ENCODE data around the gene BCORL1.

The BCORL1 gene

GRCh38 chrX:130014770-130015169, 32.3 kb downstream of the BCORL1 start:
- DNase-seq, result no peak

GRCh38 chrX:130015181-130015580, 32.7 kb downstream of the BCORL1 start:
- no peak for DNase-seq

- no peak for DNase-seq
These were observed 35.7 kb downstream of the BCORL1 start for GRCh38 chrX:130018143-130018542.

- no peak for DNase-seq
These were observed 38.4 kb downstream of the BCORL1 start for GRCh38 chrX:130020661-130021324.

GRCh38 chrX:130024127-130024526, 41.7 kb downstream of the BCORL1 start:
- DNase-seq, result peak; percentile 57

GRCh38 chrX:130025256-130025655, 42.8 kb downstream of the BCORL1 start:
- no peak for DNase-seq

GRCh38 chrX:130027569-130027968, 45.1 kb downstream of the BCORL1 start:
- no peak for DNase-seq

GRCh38 chrX:130028196-130028595, 45.8 kb downstream of the BCORL1 start:
- DNase-seq, result no peak

GRCh38 chrX:130030826-130031225, 48.4 kb downstream of the BCORL1 start:
- no peak for DNase-seq

GRCh38 chrX:130032552-130032951, 50.1 kb downstream of the BCORL1 start:
- no peak for DNase-seq

GRCh38 chrX:130034178-130034577, 51.7 kb downstream of the BCORL1 start:
- no peak for DNase-seq

- no peak for DNase-seq
These were observed 57.4 kb downstream of the BCORL1 start for GRCh38 chrX:130039847-130040246.

GRCh38 chrX:130047416-130047815, 65.0 kb downstream of the BCORL1 start:
- DNase-seq, result no peak

GRCh38 chrX:130048686-130049222, 66.3 kb downstream of the BCORL1 start:
- DNase-seq, result no peak

GRCh38 chrX:130049821-130050220, 67.4 kb downstream of the BCORL1 start:
- no peak for DNase-seq

GRCh38 chrX:130051176-130051845, 68.9 kb downstream of the BCORL1 start:
- no peak for DNase-seq

GRCh38 chrX:130053236-130053635, 70.8 kb downstream of the BCORL1 start:
- no peak for DNase-seq

GRCh38 chrX:130055103-130055502, 72.7 kb downstream of the BCORL1 start:
- DNase-seq, result no peak

GRCh38 chrX:130055899-130056298, 73.5 kb downstream of the BCORL1 start:
- DNase-seq, result no peak

GRCh38 chrX:130057209-130057608, 74.8 kb downstream of the BCORL1 start:
- no peak for DNase-seq

GRCh38 chrX:130058652-130059051, 76.2 kb downstream of the BCORL1 start:
- DNase-seq, result no peak

- peak; percentile 21 for DNase-seq
These were observed 78.0 kb downstream of the BCORL1 start for GRCh38 chrX:130060122-130061069.

- DNase-seq, result no peak
These were observed 84.7 kb downstream of the BCORL1 start for GRCh38 chrX:130066975-130067615.
